Kidney tubule cell (primary cell): ENCODE results near the gene CENPX.

Experiments
- DNase-seq: peaks from one replicate; pipeline ENCODE4 v3.0.0-alpha.2; 2018; ENCODE audit warnings: low spot score

Gene CENPX

DNA sequence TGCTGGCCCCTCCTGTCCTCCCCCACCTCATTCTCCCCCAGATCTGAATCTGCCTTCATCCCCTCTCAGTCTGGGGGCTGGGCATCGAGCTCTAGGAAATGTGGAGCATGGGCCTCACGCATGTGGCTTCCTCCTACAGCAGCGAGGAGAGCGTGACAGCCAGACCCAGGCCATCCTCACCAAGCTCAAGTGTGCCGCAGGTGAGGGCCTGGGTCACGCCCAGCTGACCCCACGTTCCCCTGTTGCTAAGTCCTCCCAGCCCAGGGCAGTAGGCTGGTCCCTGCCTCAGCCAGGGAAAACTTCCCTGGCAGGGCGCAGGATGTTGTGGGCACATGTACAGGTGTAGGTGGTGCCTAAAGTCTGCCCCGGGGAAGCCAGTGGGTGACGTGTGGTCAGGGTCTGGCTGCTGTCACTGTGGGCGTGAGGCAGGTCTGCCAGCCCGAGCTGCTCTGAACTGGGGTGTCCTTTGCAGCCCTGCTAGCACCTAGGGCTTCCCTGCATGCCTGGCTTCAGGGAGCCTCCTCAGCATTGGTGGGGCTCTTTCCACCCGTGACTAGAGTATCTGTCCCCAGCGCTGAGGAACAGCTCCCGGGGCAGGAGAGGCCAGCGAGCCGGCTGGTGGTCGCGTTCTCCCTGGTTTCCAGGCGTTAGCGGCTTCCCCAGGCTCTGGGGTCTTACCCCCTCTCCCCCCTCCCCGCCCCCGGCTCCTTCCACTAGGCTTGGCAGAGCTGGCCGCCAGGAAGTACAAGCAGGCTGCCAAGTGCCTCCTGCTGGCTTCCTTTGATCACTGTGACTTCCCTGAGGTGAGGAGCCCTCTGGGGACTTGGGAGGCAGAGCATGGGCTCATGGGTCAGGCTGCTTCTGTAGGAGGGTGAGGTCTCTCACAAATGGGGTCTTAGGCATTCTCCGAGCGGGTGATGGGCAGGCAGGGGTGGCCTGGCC lies 32.6 kb upstream of the CENPX start:
- DNase-seq, result no peak

DNA sequence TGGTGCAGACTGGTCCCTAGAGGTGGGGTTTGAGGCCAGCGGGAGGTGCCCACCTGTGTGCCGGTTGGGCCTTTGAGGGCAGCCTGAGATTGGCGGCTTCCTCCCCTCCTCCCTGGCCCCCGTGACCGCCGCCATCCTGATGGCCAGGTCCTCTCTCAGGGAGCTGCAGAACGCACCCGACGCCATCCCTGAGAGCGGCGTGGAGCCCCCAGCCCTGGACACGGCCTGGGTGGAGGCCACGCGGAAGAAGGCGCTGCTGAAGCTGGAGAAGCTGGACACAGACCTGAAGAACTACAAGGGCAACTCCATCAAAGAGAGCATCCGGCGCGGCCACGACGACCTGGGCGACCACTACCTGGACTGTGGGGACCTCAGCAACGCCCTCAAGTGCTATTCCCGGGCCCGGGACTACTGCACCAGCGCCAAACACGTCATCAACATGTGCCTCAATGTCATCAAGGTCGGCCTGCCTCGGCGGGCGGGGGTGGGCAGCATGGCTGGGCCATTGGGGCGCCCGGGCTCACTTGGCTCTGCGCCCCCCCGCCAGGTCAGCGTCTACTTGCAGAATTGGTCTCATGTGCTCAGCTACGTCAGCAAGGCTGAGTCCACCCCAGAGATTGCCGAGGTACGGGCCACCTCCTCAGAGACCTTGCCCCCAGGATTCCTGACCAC lies 31.8 kb upstream of the CENPX start:
- DNase-seq, result no peak

- no peak for DNase-seq
Measured at GRCh38 chr17:82053556-82054263, 31.0 kb upstream of the CENPX start.

GRCh38 chr17:82053130-82053529 lies 30.5 kb upstream of the CENPX start:
- no peak for DNase-seq

DNA sequence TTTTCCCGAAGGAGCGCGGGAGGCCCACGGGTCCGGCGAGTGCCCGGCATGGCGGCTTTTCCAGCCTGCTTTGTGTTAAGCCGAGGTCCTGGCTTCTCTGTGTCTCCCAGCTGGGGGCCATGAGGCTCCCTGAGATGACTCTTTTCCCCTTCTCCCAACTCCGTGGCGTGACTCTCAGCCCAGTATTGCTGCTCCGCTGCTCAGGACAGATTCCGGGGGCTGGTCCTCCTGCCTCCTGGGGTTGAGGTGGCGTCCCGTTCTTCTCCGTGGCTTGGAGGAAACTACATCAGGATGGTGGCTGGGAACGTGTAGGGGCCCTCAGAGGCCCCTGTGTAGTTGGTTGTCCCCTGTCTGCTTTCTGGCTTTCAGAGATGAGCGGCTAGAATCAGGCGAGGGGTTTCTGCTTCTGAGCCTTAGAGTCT lies 30.0 kb upstream of the CENPX start:
- peak; percentile 14 for DNase-seq

DNA sequence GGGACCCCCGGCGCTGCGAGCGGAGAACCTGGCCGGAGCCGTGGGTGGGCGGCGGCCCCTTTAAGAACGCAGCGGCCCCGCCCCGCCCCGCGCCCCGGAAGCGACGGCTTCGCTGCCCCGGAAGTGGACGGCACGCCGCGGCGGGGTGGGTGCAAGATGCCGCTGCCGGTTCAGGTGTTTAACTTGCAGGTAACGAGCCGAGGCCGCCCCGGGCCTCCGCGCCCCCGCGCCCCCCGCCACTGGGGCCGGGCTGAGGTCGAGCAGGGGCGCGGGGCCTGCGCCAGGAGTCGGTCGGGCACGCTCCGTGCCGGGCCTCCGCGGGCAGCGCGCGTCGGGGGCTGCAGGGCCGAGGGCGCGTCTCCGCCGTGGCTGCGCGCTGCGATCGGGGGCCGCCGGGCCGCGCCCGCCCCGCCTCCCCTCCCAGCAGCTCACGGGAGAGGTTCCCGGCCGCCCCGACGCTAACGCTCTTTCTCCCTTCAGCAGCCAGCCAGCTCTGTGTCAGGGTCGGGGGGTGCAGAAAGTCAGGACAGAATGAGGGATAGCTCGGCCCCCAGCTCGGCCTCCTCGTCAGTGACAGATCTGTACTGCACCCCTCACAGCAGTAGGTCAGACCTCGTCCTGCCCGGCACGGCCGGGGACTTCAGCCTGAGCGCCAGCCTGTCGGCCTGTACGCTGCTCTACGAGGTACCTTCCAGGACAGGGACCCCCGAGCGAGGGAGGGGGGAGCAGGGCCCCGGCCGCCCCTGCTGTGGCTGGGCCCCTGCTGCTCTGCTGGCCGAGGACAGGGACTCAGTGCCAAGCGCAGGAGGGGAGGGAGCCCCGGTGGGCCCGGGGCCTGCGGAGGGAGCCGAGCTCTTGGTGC lies 29.3 kb upstream of the CENPX start, which contains the start of the genes GPS1 and RFNG:
TSS of gene GPS1 (plus strand) at position 123 of the 862 bp plus-strand sequence. CDS start at position 157, 34 bp downstream.
TSS of gene RFNG (minus strand) at position 36 of the 862 bp plus-strand sequence. CDS start 45 bp downstream, outside the sequence.
- DNase-seq, result peak; percentile 69

DNA sequence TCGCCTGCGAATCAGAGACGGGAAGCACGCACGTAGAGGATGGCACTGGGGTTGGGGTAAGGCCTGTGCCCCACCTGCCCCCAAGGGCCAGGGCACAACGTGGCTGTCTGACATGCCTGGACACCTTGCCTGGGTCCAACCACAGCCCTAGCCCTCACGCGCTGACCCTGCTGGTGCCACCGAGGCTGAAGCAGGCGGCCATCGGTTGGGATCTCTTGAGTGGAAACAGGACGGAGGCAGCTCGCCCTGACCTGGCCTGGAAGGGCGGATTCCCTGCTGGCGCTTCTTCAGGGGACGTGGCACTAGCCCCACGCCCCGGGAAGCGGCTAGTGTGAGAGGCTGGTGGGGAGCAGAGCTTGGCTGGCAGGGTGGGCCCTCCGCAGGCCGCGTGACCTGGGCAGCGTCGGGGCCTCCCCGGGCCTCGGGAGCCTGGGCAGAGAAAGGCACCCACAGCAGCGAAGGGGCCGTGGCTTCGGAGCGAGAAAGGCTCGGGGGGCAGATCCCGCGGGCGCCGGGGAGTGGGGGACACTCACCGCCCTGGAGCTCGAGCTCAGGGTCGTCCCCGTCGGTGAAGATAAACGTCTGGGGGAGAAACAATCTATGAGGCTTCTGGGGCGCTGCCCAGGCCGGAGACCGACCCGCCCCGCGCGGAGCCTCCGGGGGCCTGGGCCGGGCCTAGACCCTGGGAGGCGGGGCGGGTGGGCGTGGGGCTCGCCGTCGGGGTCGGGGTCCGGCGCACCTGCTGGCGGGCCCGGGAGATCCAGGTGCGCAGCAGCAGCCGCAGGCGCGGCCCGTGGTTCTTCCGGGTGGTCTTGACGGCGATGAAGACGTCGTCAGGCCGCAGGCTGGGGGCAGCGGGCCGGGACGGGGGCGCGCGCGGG lies 28.3 kb upstream of the CENPX start:
- no peak for DNase-seq

DNA sequence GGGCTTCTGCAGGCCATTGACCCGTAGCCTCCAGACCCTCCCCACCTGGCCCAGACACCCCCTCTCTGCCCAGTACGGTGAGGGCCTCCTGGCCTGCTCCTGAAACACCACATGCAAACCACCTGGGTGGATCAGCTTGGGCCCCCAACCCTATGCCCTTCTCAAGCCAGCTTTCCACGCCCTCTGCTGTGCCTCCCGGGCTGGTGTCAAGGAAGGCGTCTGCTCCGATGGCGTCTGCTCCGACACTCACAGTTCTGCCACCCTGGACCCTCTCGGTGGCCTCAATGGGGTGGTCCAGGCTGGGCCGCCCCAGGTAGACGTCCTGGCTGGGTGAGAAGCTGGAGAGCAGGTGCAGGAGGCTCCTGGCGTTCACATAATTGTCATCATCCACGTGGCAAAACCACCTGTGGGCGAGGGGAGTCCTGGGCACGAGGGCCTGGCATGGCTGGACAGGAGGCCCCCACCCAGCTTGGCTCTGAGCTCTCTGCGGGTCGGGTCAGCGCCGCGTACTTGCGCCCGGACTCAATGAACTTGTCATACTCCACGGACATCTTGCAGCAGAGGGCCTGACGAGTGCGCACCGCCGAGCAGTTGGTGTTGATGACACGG lies 27.6 kb upstream of the CENPX start:
- DNase-seq, result no peak

DNA sequence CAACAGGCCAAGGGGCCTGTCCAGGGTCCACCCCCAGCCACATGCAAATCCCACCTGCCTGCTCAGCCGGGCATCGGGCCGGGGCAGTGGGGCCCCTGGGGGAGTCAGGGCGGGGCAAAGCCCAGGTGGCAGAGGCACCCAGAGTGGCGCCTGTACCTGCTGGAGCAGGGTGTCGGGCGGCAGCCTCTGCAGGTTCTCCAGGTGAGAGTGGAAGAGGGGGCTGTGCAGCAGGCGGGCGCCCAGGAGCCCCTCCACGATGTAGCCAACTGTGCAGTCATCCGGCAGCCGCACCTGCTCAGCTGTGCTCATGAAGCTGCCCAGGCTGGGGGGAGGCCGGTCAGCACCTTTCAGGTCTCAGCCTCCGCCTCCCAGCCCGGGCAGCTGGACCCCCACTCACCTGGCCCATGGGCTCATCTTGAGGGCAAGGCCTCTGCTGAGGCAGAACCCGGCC lies 26.9 kb upstream of the CENPX start:
- no peak for DNase-seq

DNA sequence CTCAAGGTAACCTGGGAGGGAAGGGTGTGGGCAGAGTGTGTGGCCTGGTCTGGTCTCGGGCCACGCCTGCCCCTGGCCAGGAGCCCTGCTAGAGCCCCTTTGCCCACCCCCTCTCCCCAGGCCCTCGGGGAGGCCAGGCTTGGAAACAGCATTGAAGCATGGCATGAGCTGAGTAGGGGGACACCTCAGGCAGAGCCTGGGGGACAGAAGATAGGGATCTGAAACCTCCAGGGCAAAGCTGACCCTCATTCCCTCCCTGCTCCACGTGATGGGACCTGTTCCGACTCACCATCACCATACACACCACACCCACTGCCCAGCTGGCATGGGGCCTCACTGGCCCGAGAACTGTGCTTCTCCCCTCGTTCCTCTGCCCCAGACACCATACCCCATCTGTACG lies 26.4 kb upstream of the CENPX start:
- DNase-seq, result no peak

- DNase-seq, result no peak
Measured at GRCh38 chr17:82048571-82048971, 25.9 kb upstream of the CENPX start.

- no peak for DNase-seq
Measured at GRCh38 chr17:82047914-82048570, 25.4 kb upstream of the CENPX start.

GRCh38 chr17:82047379-82047778 lies 24.7 kb upstream of the CENPX start:
- no peak for DNase-seq

DNA sequence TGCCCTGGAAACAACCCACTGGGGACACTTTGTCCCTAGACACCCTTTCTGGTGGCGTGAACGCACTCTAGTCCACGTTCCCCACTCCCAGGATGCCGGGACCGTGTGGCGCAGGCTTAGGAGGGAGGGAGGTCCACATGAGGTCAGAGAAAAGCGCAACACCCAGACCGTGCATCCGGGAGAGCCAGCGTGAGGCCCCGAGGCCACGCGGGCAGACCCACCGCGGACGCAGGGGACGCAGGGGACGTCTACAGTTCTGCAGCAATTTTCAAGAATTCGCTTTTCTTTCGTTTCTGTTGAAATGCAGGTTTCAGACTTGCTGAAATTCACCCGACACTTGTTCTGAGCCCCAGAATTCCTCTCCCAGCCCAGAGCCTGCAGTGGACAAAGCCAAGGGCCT lies 24.2 kb upstream of the CENPX start:
- no peak for DNase-seq

DNA sequence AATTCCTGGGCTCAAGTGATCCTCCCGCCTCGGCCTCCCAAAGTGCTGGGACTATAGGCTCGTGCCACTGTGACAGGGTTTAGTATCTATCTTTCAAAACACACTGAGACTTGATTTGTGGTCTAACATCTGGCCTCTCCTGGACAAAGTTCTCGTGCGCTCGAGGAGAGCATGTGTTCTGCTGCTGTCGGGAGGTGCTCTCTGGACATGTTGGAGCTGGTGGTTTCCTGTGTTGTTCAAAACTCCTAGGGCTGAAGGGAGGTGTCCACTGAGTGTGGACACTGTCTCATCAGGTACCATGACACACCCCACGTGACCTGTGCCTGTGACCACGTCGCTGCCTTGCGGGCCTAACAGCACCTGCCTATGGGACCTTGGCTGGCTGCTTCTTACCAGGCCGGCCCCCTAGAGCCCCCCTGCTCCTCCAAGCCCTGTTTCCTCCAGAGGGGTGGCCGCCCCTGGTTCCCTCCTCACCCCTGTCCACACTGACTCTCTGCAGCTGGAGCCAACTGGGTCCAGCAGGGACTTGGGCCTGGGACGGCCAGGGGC lies 23.3 kb upstream of the CENPX start:
- DNase-seq, result no peak

- DNase-seq, result no peak
Measured at GRCh38 chr17:82043507-82043906, 20.8 kb upstream of the CENPX start.

DNA sequence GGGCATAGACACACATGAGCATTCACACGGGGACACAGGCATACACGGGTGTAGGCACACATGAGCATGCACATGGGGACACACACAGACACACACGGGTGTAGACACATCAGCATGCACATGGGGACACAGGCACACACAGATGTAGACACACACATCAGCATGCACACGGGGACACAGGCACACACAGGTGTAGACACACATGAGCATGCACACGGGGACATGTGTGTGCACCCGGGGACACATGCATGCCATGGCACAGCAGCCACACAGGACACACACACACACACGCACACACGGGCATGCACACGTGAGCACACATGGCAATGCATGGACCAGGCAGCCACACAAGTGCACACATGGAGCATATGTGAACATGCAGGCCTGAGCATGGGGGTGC lies 20.0 kb upstream of the CENPX start:
- DNase-seq, result no peak

- DNase-seq, result no peak
Measured at GRCh38 chr17:82041144-82041814, 18.6 kb upstream of the CENPX start.
